ENCODE data around the gene ASB1.

DNA sequence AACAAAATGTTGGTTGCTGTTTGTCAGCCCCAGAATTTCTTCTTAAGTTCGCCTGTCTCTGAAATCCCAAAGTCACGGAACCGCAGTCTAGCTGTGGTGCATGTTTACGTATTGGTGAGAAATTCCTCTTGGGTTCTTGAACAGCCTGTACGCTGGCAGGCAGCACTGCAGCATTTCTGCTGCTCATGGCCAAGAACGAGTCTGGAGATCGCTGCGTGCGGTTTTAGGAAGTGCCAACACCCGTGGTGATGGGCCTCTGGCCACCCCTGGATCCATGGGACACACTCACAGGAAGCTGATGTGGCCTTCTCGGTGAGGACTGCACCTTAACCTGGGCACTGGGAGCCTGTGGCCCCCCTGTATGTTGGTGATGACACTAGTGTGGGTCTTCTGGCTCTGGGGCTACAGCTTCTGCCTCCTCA, 23.7 kb downstream of the ASB1 start:
- TF ChIP-seq, protein P1, sequence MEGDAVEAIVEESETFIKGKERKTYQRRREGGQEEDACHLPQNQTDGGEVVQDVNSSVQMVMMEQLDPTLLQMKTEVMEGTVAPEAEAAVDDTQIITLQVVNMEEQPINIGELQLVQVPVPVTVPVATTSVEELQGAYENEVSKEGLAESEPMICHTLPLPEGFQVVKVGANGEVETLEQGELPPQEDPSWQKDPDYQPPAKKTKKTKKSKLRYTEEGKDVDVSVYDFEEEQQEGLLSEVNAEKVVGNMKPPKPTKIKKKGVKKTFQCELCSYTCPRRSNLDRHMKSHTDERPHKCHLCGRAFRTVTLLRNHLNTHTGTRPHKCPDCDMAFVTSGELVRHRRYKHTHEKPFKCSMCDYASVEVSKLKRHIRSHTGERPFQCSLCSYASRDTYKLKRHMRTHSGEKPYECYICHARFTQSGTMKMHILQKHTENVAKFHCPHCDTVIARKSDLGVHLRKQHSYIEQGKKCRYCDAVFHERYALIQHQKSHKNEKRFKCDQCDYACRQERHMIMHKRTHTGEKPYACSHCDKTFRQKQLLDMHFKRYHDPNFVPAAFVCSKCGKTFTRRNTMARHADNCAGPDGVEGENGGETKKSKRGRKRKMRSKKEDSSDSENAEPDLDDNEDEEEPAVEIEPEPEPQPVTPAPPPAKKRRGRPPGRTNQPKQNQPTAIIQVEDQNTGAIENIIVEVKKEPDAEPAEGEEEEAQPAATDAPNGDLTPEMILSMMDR (conservative IDR thresholded peaks at IDR 0.05), result no peak
- no peak for TF ChIP-seq ZFX (IDR thresholded peaks at IDR 0.05)

Data from C4-2B (cell line).